GM12878 (cell line): Measurements from ENCODE around the gene AGER. TPM values are rescaled to one million over a fixed set of nuclear protein-coding genes. Genes with fewer than 3 reads are reported as not detected.

ENCODE experiments used
- ATAC-seq: fragments of 200-7000 bp; cut with Tn5 transposase; 3 replicates; pipeline ENCODE4 v1.9.1; 2020; ENCODE audit warnings: mild to moderate bottlenecking, moderate library complexity
- BruUV-seq: library from RNA; stranded (reverse); fragments of 400-500 nt; replicated peaks from 2 replicates; lab custom pipeline; 2021; lab: Mats Ljungman, UMichigan
- CTCF ChIA-PET: fragments of 300-600 bp; sonication (Branson Sonifier 250); formaldehyde crosslinking; extraction: SDS; loops from one replicate; lab custom pipeline; 2021; ENCODE audit warnings: inconsistent platforms; lab: Yijun Ruan, JAX
- POLR2A ChIA-PET: fragments of 350-600 bp; formaldehyde crosslinking; extraction: SDS; loops from one replicate; lab custom pipeline; 2021; ENCODE audit warnings: inconsistent platforms; lab: Charles Lee
- RAD21 ChIA-PET: fragments of 300-600 bp; sonication (Branson Sonifier 250); formaldehyde crosslinking; loops from one replicate; lab custom pipeline; 2023; ENCODE audit warnings: antibody characterized with exemption; ENCODE audit not compliant: unreplicated experiment; lab: Charles Lee
- SMC1A ChIA-PET: fragments of 300-600 bp; sonication (Branson Sonifier 250); formaldehyde crosslinking; loops from one replicate; lab custom pipeline; 2023; ENCODE audit not compliant: unreplicated experiment, uncharacterized antibody; lab: Charles Lee
- DNase-seq: peaks from one replicate; pipeline ENCODE4 v3.0.0-alpha.2; 2011; ENCODE audit warnings: low read depth, low spot score
- FAIRE-seq: peaks from 3 replicates; lab custom pipeline; 2011; peaks lifted over from hg19 to GRCh38; lab: Jason Lieb, UNC
- H2AFZ ChIP-seq: 2 replicates; pipeline ENCODE4 v1.6.0; 2011; ENCODE audit warnings: low read depth, low read length, control low read depth; ENCODE audit not compliant: control insufficient read depth
- H3K27ac ChIP-seq: 2 replicates; pipeline ENCODE4 v1.5.1; 2011; ENCODE audit warnings: control low read depth; ENCODE audit not compliant: control insufficient read depth, insufficient read depth
- H3K27me3 ChIP-seq, 2 experiments: replicated peaks in 1 of 2; 2 replicates each; pipeline versions ENCODE4 v1.6.0 to v1.6.1; 2011; ENCODE audit warnings: low read length in 1 of 2; ENCODE audit not compliant: control insufficient read depth in 2 of 2, insufficient read depth in 2 of 2
- H3K36me3 ChIP-seq, 2 experiments: 2 replicates each; pipeline ENCODE4 v1.5.1; 2011; ENCODE audit warnings: low read length in 1 of 2; ENCODE audit not compliant: control insufficient read depth in 2 of 2, insufficient read depth in 2 of 2
- H3K4me1 ChIP-seq: 2 replicates; pipeline ENCODE4 v1.6.1; 2011; ENCODE audit warnings: mild to moderate bottlenecking, low read length, moderate library complexity, mixed read lengths; ENCODE audit not compliant: control insufficient read depth, insufficient read depth
- H3K4me2 ChIP-seq: 2 replicates; pipeline ENCODE4 v1.6.0; 2011; ENCODE audit warnings: control low read depth; ENCODE audit not compliant: control insufficient read depth, insufficient read depth
- H3K4me3 ChIP-seq: fragments of 200-600 bp; sonication (generic); 2 replicates; pipeline ENCODE4 v1.5.1; 2016
- H3K79me2 ChIP-seq: 2 replicates; pipeline ENCODE4 v1.6.0; 2011; ENCODE audit warnings: low read length; ENCODE audit not compliant: control insufficient read depth, insufficient read depth
- H3K9ac ChIP-seq: 2 replicates; pipeline ENCODE4 v1.8.0; 2011; ENCODE audit warnings: low read length, control low read depth, mixed read lengths; ENCODE audit not compliant: control insufficient read depth, insufficient read depth
- H3K9me3 ChIP-seq: replicated peaks from 3 replicates; pipeline ENCODE4 v1.5.1; 2011; ENCODE audit warnings: mild to moderate bottlenecking, low read length; ENCODE audit not compliant: control insufficient read depth, insufficient read depth
- H4K20me1 ChIP-seq: 2 replicates; pipeline ENCODE4 v1.6.0; 2011; ENCODE audit not compliant: control insufficient read depth, insufficient read depth
- BACH1 ChIP-seq: fragments of 450-650 bp; IDR thresholded peaks from 2 replicates; pipeline ENCODE4 v1.6.1; 2017; ENCODE audit warnings: mild to moderate bottlenecking, borderline replicate concordance
- CEBPB ChIP-seq, 2 experiments: fragments of 150-350 bp in 1 of 2; IDR thresholded peaks; 2 replicates each; pipeline ENCODE4 v1.6.1; 2012 to 2014; ENCODE audit warnings: low read depth in 2 of 2, low read length in 2 of 2, borderline replicate concordance in 1 of 2, inconsistent platforms in 1 of 2
- HCFC1 ChIP-seq: fragments of 150-350 bp; IDR thresholded peaks from 2 replicates; pipeline ENCODE4 v1.6.1; 2014; ENCODE audit warnings: low read length
- IRF4 ChIP-seq: IDR thresholded peaks from 2 replicates; pipeline ENCODE4 v1.6.1; 2011; ENCODE audit warnings: low read depth, low read length
- MTA3 ChIP-seq: IDR thresholded peaks from 2 replicates; pipeline ENCODE4 v1.6.1; 2012; ENCODE audit warnings: low read length, inconsistent platforms, borderline replicate concordance
- NR2F1 ChIP-seq: fragments of 450-650 bp; conservative IDR thresholded peaks from 2 replicates; pipeline ENCODE4 v1.6.1; 2017; ENCODE audit warnings: mild to moderate bottlenecking
- POLR2AphosphoS5 ChIP-seq: IDR thresholded peaks from 2 replicates; pipeline ENCODE4 v1.6.1; 2011; ENCODE audit warnings: mild to moderate bottlenecking, low read length, inconsistent platforms
- TCF7 ChIP-seq: IDR thresholded peaks from 2 replicates; pipeline ENCODE4 v1.6.1; 2014; ENCODE audit warnings: antibody characterized with exemption, borderline replicate concordance
- ZSCAN29 ChIP-seq: fragments of 450-650 bp; IDR thresholded peaks from 2 replicates; pipeline ENCODE4 v1.6.1; 2017; ENCODE audit warnings: mild to moderate bottlenecking, moderate library complexity
- WGBS: methylation state at CpG from one replicate; pipeline ENCODE4 v1.1.6; 2016; ENCODE audit warnings: low lambda C conversion rate; ENCODE audit not compliant: insufficient replicate concordance, insufficient coverage; ENCODE audit errors: missing lambda C conversion rate; 5-methylcytosine and 5-hydroxymethylcytosine counted together
- in situ Hi-C: fragments of 300-500 bp; cut with MboI; formaldehyde crosslinking; loops from 9 replicates; pipeline ENCODE4 v1.14.3; 2018; ENCODE audit warnings: mixed read lengths
- intact Hi-C: fragments of 100-400 bp; cut with micrococcal nuclease; formaldehyde crosslinking; loops from one replicate; pipeline ENCODE4 v1.14.2; 2022; ENCODE audit not compliant: unreplicated experiment
- polyA plus RNA-seq, 11 experiments: library from polyadenylated mRNA; depleted of rRNA in 4 of 11; unstranded in 6 of 11; stranded (reverse) in 5 of 11; fragments of >200 nt; fragmentation: Nextera tagmentation in 4 of 11; fragmentation: Illumina TruSeq in 1 of 11; extraction: Ambion mirVana in 4 of 11; extraction: Trizol in 1 of 11; gene quantifications; 1 replicate in 1 of 11; 2 replicates in 10 of 11; pipeline versions ENCODE4 v1.2.1 to v1.2.3, GENCODE V29; 2011 to 2016; ENCODE audit warnings: inconsistent platforms in 2 of 11, missing spikeins in 2 of 11, low read depth in 1 of 11
- total RNA-seq, 4 experiments: library from RNA; depleted of rRNA in 3 of 4; stranded (reverse); fragments of >200 nt in 3 of 4; fragmentation: Illumina TruSeq in 1 of 4; extraction: Trizol in 1 of 4; gene quantifications; 2 replicates each; pipeline versions ENCODE4 v1.2.1 to v1.2.3, GENCODE V29; 2013 to 2021
- TF ChIP-seq, protein P1 (sequence below): fragments of 450-650 bp; IDR thresholded peaks from 2 replicates; pipeline ENCODE4 v1.6.1; 2017; ENCODE audit warnings: mild to moderate bottlenecking
- TF ChIP-seq, protein P2 (sequence below): fragments of 450-650 bp; IDR thresholded peaks from 2 replicates; pipeline ENCODE4 v1.6.1; 2018; ENCODE audit warnings: borderline replicate concordance, mild to moderate bottlenecking; ENCODE audit not compliant: partially characterized antibody
- TF ChIP-seq, protein P3 (sequence below): fragments of 450-650 bp; IDR thresholded peaks from 2 replicates; pipeline ENCODE4 v1.6.1; 2016; ENCODE audit warnings: mild to moderate bottlenecking

Gene AGER
- total and polyA plus RNA-seq, 10 of the 15 experiments (the other 5 are each of a cell fraction or from before 2014, with no cell fraction given): 1.1 to 18.2 (median 3.9) TPM

DNA sequence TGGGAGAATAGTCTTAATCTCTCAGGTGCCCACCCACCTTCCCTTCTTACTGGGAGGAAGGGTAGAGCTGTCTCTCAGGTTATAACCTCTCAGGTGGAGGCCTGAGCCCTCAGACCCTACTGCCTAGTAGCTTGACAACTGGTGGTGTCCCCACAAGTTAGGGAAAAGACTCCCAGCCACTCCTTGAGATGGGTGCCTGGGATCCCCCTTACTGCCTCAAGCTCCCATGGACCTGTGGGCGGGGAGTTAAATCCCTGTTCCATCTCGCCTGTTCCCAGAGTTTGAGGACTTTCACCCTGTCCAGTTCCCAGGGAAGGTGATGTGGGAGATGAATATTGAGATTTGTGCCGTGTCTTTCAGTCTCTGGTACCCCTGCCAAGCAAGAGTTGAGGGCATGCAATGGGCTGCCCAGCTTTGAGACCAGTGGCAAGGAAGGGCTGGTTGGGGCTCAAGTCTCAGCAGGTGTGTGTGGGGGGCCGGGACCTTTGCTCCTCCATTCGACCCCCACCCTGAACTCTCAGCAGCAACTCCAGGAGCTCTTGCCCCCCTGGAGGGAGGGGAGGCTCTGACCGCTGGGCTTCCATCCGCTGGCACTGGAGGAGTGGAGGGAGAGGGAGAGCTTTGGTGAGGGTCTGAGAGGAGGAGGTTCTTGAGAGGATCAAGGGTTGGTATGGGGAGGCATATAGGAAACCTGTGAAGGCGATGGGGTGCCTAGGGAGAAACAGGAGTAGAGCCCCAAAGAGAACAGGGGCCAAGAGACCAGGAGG lies 7.0 kb upstream of the AGER start:
- 23% methylated on average over 8 of the region's 8 CpGs for WGBS
- ChIA-PET RAD21 (interaction anchor here (1.0 to 3.7 kb wide), 3 partner anchors 12 to 62 kb away, joined by 3 to 27 read pairs (median 7); partner anchors contain the start of genes ATF6B, FKBPL, PRRT1 and RNF5), SMC1A (interaction anchor here (4.2 to 4.3 kb wide), 2 partner anchors 13 to 62 kb away, joined by 24 to 41 read pairs; partner anchors contain the start of genes AGPAT1, ATF6B, FKBPL and RNF5), CTCF (interaction anchor here (0.8 to 1.0 kb wide), 3 partner anchors 12 to 72 kb away, joined by 3 to 4 read pairs (median 3); no protein-coding TSS in a partner anchor), POLR2A (interaction anchor here (0.6 to 7.0 kb wide), 7 partner anchors 13 to 762 kb away, joined by 3 to 123 read pairs (median 4); partner anchors contain the start of genes AGPAT1, ATF6B, FKBPL and HLA-DMA)
- Histone ChIP-seq H3K36me3 (peaks cover 0 to 5% of the 10 kb centered on the region in 2 experiments; a peak in 3 of 4 replicates), H3K4me1 (peaks cover 36% of the 10 kb centered on the region), H4K20me1 (no peaks in the 10 kb centered on the region), H3K9me3 (no peaks in the 10 kb centered on the region), H3K4me2 (peak overlapping the region; percentile 99), H2AFZ (no peak overlapping the region), H3K4me3 (peak overlapping the region; percentile 90), H3K27me3 (no peaks in the 10 kb centered on the region), H3K9ac (peak overlapping the region; percentile 99), H3K27ac (peak overlapping the region; percentile 100), H3K79me2 (peaks cover 60% of the 10 kb centered on the region)
- ATAC-seq: no peak
- no peak for DNase-seq
- intact Hi-C loops: loop anchor here (1.0 to 2.0 kb wide), 2 partner anchors 14 to 61 kb away; partner anchors contain the start of genes AGPAT1 and FKBPL
- no peak for FAIRE-seq
- in situ Hi-C loops: no loop called here
- TSS peak; percentile 59 for BruUV-seq
- TF ChIP-seq POLR2AphosphoS5: 0 out of 2 replicates have a peak, but pooled peaks have one; percentile 13
- 0 out of 2 replicates have a peak, but pooled peaks have one; percentile 20 for TF ChIP-seq BACH1
- TF ChIP-seq, protein P1, sequence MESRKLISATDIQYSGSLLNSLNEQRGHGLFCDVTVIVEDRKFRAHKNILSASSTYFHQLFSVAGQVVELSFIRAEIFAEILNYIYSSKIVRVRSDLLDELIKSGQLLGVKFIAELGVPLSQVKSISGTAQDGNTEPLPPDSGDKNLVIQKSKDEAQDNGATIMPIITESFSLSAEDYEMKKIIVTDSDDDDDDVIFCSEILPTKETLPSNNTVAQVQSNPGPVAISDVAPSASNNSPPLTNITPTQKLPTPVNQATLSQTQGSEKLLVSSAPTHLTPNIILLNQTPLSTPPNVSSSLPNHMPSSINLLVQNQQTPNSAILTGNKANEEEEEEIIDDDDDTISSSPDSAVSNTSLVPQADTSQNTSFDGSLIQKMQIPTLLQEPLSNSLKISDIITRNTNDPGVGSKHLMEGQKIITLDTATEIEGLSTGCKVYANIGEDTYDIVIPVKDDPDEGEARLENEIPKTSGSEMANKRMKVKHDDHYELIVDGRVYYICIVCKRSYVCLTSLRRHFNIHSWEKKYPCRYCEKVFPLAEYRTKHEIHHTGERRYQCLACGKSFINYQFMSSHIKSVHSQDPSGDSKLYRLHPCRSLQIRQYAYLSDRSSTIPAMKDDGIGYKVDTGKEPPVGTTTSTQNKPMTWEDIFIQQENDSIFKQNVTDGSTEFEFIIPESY: no peak
- no peak for TF ChIP-seq TCF7
- TF ChIP-seq HCFC1: no peak
- no peak for TF ChIP-seq MTA3
- no peak for TF ChIP-seq CEBPB (IDR thresholded peaks at IDR 0.05; ENCODE audit: borderline replicate concordance in 1 of 2, low read depth in 2 of 2, low read length in 2 of 2)
- TF ChIP-seq, protein P2, sequence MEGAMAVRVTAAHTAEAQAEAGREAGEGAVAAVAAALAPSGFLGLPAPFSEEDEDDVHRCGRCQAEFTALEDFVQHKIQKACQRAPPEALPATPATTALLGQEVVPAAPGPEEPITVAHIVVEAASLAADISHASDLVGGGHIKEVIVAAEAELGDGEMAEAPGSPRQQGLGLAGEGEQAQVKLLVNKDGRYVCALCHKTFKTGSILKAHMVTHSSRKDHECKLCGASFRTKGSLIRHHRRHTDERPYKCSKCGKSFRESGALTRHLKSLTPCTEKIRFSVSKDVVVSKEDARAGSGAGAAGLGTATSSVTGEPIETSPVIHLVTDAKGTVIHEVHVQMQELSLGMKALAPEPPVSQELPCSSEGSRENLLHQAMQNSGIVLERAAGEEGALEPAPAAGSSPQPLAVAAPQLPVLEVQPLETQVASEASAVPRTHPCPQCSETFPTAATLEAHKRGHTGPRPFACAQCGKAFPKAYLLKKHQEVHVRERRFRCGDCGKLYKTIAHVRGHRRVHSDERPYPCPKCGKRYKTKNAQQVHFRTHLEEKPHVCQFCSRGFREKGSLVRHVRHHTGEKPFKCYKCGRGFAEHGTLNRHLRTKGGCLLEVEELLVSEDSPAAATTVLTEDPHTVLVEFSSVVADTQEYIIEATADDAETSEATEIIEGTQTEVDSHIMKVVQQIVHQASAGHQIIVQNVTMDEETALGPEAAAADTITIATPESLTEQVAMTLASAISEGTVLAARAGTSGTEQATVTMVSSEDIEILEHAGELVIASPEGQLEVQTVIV: no peak
- TF ChIP-seq NR2F1: no peak
- TF ChIP-seq IRF4: no peak
- no peak for TF ChIP-seq ZSCAN29
- TF ChIP-seq, protein P3, sequence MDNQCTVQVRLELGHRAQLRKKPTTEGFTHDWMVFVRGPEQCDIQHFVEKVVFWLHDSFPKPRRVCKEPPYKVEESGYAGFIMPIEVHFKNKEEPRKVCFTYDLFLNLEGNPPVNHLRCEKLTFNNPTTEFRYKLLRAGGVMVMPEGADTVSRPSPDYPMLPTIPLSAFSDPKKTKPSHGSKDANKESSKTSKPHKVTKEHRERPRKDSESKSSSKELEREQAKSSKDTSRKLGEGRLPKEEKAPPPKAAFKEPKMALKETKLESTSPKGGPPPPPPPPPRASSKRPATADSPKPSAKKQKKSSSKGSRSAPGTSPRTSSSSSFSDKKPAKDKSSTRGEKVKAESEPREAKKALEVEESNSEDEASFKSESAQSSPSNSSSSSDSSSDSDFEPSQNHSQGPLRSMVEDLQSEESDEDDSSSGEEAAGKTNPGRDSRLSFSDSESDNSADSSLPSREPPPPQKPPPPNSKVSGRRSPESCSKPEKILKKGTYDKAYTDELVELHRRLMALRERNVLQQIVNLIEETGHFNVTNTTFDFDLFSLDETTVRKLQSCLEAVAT: peak; percentile 67
